Naive B cell (primary cell): ENCODE results near the gene SLC7A4. TPM values are rescaled to one million over a fixed set of nuclear protein-coding genes. Genes with fewer than 3 reads are reported as not detected.
A peak's percentile ranks its signal among the peaks of the same experiment; 100 is the strongest.
"Not testable (repeated sequence)": the region's sequence is repeated elsewhere in the genome, so short reads cannot be mapped to it uniquely, and the experiment has no call there.

Experiments
- ATAC-seq, 2 donors: fragments of 150-1000 bp; cut with Tn5 transposase; 2 replicates each; pipeline ENCODE4 v1.10.0; 2021; ENCODE audit warnings: low read depth in 2 of 2, mild to moderate bottlenecking in 2 of 2, moderate library complexity in 2 of 2
- DNase-seq: peaks from one replicate; pipeline ENCODE4 v3.0.0; 2022
- H3K27ac Mint-ChIP-seq, 6 donors: one replicate each; pipeline ENCODE4 v1.8.0; 2020 to 2022; ENCODE audit warnings: mild to moderate bottlenecking in 6 of 6, mixed read lengths in 6 of 6, moderate library complexity in 5 of 6, inconsistent platforms in 2 of 6
- H3K27me3 Mint-ChIP-seq, 3 donors: one replicate each; pipeline ENCODE4 v1.8.0; 2021 to 2022; ENCODE audit warnings: mixed read lengths in 3 of 3, mild to moderate bottlenecking in 1 of 3
- H3K36me3 Mint-ChIP-seq, 2 donors: one replicate each; pipeline ENCODE4 v1.8.0; 2020 to 2022; ENCODE audit warnings: mixed read lengths in 2 of 2, inconsistent platforms in 1 of 2, mild to moderate bottlenecking in 1 of 2
- H3K4me1 Mint-ChIP-seq, 3 donors: one replicate each; pipeline ENCODE4 v1.8.0; 2020 to 2022; ENCODE audit warnings: mixed read lengths in 3 of 3, inconsistent platforms in 1 of 3, mild to moderate bottlenecking in 1 of 3, moderate library complexity in 1 of 3
- H3K4me3 Mint-ChIP-seq, 8 donors: one replicate each; pipeline ENCODE4 v1.8.0; 2020 to 2022; ENCODE audit warnings: mild to moderate bottlenecking in 8 of 8, mixed read lengths in 8 of 8, moderate library complexity in 8 of 8, inconsistent platforms in 2 of 8
- H3K9me3 Mint-ChIP-seq, 7 donors: one replicate each; pipeline ENCODE4 v1.8.0; 2020 to 2022; ENCODE audit warnings: mixed read lengths in 7 of 7, mild to moderate bottlenecking in 5 of 7, inconsistent platforms in 2 of 7, moderate library complexity in 1 of 7
- polyA plus RNA-seq, 6 donors: library from polyadenylated mRNA; unstranded; fragments of 300-500 nt; fragmentation: Illumina TruSeq; gene quantifications; one replicate each; pipeline ENCODE4 v1.2.3, GENCODE V29; 2021; ENCODE audit warnings: low read depth in 6 of 6

SLC7A4 gene
- polyA plus RNA-seq, result not detected

GRCh38 chr22:21032037-21032867 lies at the start of gene SLC7A4:
Gene SLC7A4 (minus strand): TSS chr22:21032561. CDS start chr22:21031812, 749 bp downstream.
- Mint-ChIP-seq H3K4me3 (peak within 1 kb of the TSS in 3 of 8 donors; percentile 16 to 59 (median 47)), H3K27me3 (peaks cover 24 to 57% (median 47%) of the 10 kb centered on the region in 3 donors), H3K36me3 (no peaks in the 10 kb centered on the region), H3K27ac (peak within 1 kb of the TSS in 1 of 6 donors; percentile 32), H3K9me3 (no peaks in the 10 kb centered on the region), H3K4me1 (peaks cover 0 to 8% (median 5%) of the 10 kb centered on the region in 3 donors)
- DNase-seq, result no peak
- ATAC-seq, result no peak

- H3K27ac Mint-ChIP-seq, result peak overlapping the region in 1 of 6 donors; percentile 86
- H3K36me3 Mint-ChIP-seq, result no peaks in the 10 kb centered on the region
- peaks cover 0 to 23% (median 8%) of the 10 kb centered on the region in 3 donors for H3K27me3 Mint-ChIP-seq
- no peaks in the 10 kb centered on the region for H3K9me3 Mint-ChIP-seq
- ATAC-seq (no peak), DNase-seq (no peak)
- no peak overlapping the region for H3K4me3 Mint-ChIP-seq
- H3K4me1 Mint-ChIP-seq, result no peaks in the 10 kb centered on the region
Observed at GRCh38 chr22:21080435-21081137, 48.2 kb upstream of the SLC7A4 start.

GRCh38 chr22:21079493-21079892 lies 47.1 kb upstream of the SLC7A4 start:
- H3K4me1 Mint-ChIP-seq, result no peaks in the 10 kb centered on the region
- no peak for DNase-seq
- no peaks in the 10 kb centered on the region for H3K36me3 Mint-ChIP-seq
- H3K9me3 Mint-ChIP-seq, result no peaks in the 10 kb centered on the region
- no peak overlapping the region for H3K27ac Mint-ChIP-seq
- H3K27me3 Mint-ChIP-seq, result peaks cover 0 to 23% (median 8%) of the 10 kb centered on the region in 3 donors
- no peak overlapping the region for H3K4me3 Mint-ChIP-seq
- no peak for ATAC-seq

- ATAC-seq (no peak), DNase-seq (no peak)
- H3K36me3 Mint-ChIP-seq, result no peaks in the 10 kb centered on the region
- H3K4me1 Mint-ChIP-seq, result no peaks in the 10 kb centered on the region
- H3K27me3 Mint-ChIP-seq, result peaks cover 0 to 23% (median 8%) of the 10 kb centered on the region in 3 donors
- H3K9me3 Mint-ChIP-seq, result no peaks in the 10 kb centered on the region
- no peak overlapping the region for H3K27ac Mint-ChIP-seq
- H3K4me3 Mint-ChIP-seq, result no peak overlapping the region
Observed at GRCh38 chr22:21078916-21079315, 46.6 kb upstream of the SLC7A4 start.

GRCh38 chr22:21077884-21078508 lies 45.6 kb upstream of the SLC7A4 start:
- H3K9me3 Mint-ChIP-seq, result no peaks in the 10 kb centered on the region
- ATAC-seq, result no peak
- peaks cover 0 to 23% (median 8%) of the 10 kb centered on the region in 3 donors for H3K27me3 Mint-ChIP-seq
- peak overlapping the region in 1 of 8 donors; percentile 52 for H3K4me3 Mint-ChIP-seq
- H3K36me3 Mint-ChIP-seq, result no peaks in the 10 kb centered on the region
- H3K27ac Mint-ChIP-seq, result no peak overlapping the region
- DNase-seq, result no peak
- H3K4me1 Mint-ChIP-seq, result no peaks in the 10 kb centered on the region

GRCh38 chr22:21076912-21077625 lies 44.7 kb upstream of the SLC7A4 start:
- Mint-ChIP-seq H3K4me1 (no peaks in the 10 kb centered on the region), H3K4me3 (peak overlapping the region in 1 of 8 donors; percentile 42), H3K27ac (peak overlapping the region in 1 of 6 donors; percentile 20), H3K9me3 (no peaks in the 10 kb centered on the region), H3K36me3 (no peaks in the 10 kb centered on the region), H3K27me3 (peaks cover 0 to 23% (median 8%) of the 10 kb centered on the region in 3 donors)
- ATAC-seq (no peak), DNase-seq (no peak)

- H3K36me3 Mint-ChIP-seq, result no peaks in the 10 kb centered on the region
- H3K9me3 Mint-ChIP-seq, result no peaks in the 10 kb centered on the region
- DNase-seq (no peak), ATAC-seq (no peak)
- H3K27ac Mint-ChIP-seq, result no peak overlapping the region
- no peak overlapping the region for H3K4me3 Mint-ChIP-seq
- H3K4me1 Mint-ChIP-seq, result no peaks in the 10 kb centered on the region
- H3K27me3 Mint-ChIP-seq, result peaks cover 0 to 23% (median 8%) of the 10 kb centered on the region in 3 donors
Observed at GRCh38 chr22:21075516-21076138, 43.3 kb upstream of the SLC7A4 start.

- Mint-ChIP-seq H3K4me3 (no peak overlapping the region), H3K27me3 (peaks cover 0 to 23% (median 17%) of the 10 kb centered on the region in 3 donors), H3K4me1 (no peaks in the 10 kb centered on the region), H3K9me3 (no peaks in the 10 kb centered on the region), H3K36me3 (no peaks in the 10 kb centered on the region), H3K27ac (no peak overlapping the region)
- ATAC-seq, result no peak
- DNase-seq, result no peak
Observed at GRCh38 chr22:21074102-21074715, 41.8 kb upstream of the SLC7A4 start.

GRCh38 chr22:21073482-21073881 lies 41.1 kb upstream of the SLC7A4 start:
- H3K27ac Mint-ChIP-seq, result no peak overlapping the region
- ATAC-seq (no peak), DNase-seq (no peak)
- H3K4me3 Mint-ChIP-seq, result no peak overlapping the region
- H3K36me3 Mint-ChIP-seq, result no peaks in the 10 kb centered on the region
- no peaks in the 10 kb centered on the region for H3K4me1 Mint-ChIP-seq
- peaks cover 0 to 25% (median 18%) of the 10 kb centered on the region in 3 donors for H3K27me3 Mint-ChIP-seq
- no peaks in the 10 kb centered on the region for H3K9me3 Mint-ChIP-seq

GRCh38 chr22:21073023-21073422 lies 40.7 kb upstream of the SLC7A4 start:
- Mint-ChIP-seq H3K27me3 (peaks cover 0 to 27% (median 15%) of the 10 kb centered on the region in 3 donors), H3K4me3 (no peak overlapping the region), H3K9me3 (no peaks in the 10 kb centered on the region), H3K36me3 (no peaks in the 10 kb centered on the region), H3K4me1 (no peaks in the 10 kb centered on the region), H3K27ac (no peak overlapping the region)
- DNase-seq (no peak), ATAC-seq (no peak)

GRCh38 chr22:21071796-21072195 lies 39.4 kb upstream of the SLC7A4 start:
- not testable (repeated sequence) for DNase-seq, H3K4me1 Mint-ChIP-seq, ATAC-seq, H3K4me3 Mint-ChIP-seq, H3K9me3 Mint-ChIP-seq, H3K36me3 Mint-ChIP-seq, H3K27ac Mint-ChIP-seq
- H3K27me3 Mint-ChIP-seq, result peaks cover 0 to 23% (median 8%) of the 10 kb centered on the region in 3 donors
